Heart left ventricle (tissue), 16 donors: Measurements from ENCODE around the gene ARHGAP26. TPM values are rescaled to one million over a fixed set of nuclear protein-coding genes. Genes with fewer than 3 reads are reported as not detected.

Experiments used
- ATAC-seq, 4 donors: fragments of 200-7000 bp; cut with Tn5 transposase; one replicate each; pipeline ENCODE4 v1.9.1; 2020 to 2022; ENCODE audit warnings: moderate library complexity in 4 of 4, mild to moderate bottlenecking in 3 of 4, moderate number of reproducible peaks in 1 of 4
- DNase-seq, 5 donors: peaks; one replicate each; pipeline ENCODE4 v3.0.0-alpha.2; 2020
- H3K27ac ChIP-seq, 12 donors: fragments of 200-600 bp; sonication (generic) in 4 of 12; one replicate each; pipeline versions ENCODE4 v1.5.0 to v1.8.0; 2016 to 2022; ENCODE audit warnings: mild to moderate bottlenecking in 2 of 12
- H3K27me3 ChIP-seq, 9 donors: fragments of 200-600 bp; sonication (generic) in 2 of 9; one replicate each; pipeline versions ENCODE4 v1.5.1 to v1.8.0; 2016 to 2022; ENCODE audit warnings: mild to moderate bottlenecking in 3 of 9
- H3K36me3 ChIP-seq, 9 donors: fragments of 200-600 bp; sonication (generic) in 2 of 9; one replicate each; pipeline versions ENCODE4 v1.5.0 to v1.8.0; 2018 to 2022; ENCODE audit warnings: mild to moderate bottlenecking in 2 of 9
- H3K4me1 ChIP-seq, 12 donors: fragments of 200-600 bp; sonication (generic) in 4 of 12; one replicate each; pipeline versions ENCODE4 v1.5.0 to v1.8.0; 2016 to 2022; ENCODE audit warnings: mild to moderate bottlenecking in 3 of 12
- H3K4me3 ChIP-seq, 12 donors: fragments of 200-600 bp; sonication (generic) in 4 of 12; one replicate each; pipeline versions ENCODE4 v1.5.0 to v1.8.0; 2017 to 2022; ENCODE audit warnings: mild to moderate bottlenecking in 9 of 12, moderate library complexity in 4 of 12
- H3K9me3 ChIP-seq, 12 donors: fragments of 200-600 bp; sonication (generic) in 4 of 12; one replicate each; pipeline versions ENCODE4 v1.5.0 to v1.8.0; 2016 to 2022; ENCODE audit warnings: mild to moderate bottlenecking in 1 of 12
- POLR2A ChIP-seq, 2 donors: fragments of 450-650 bp; IDR thresholded peaks; one replicate each; pipeline ENCODE4 v1.6.1; 2017; ENCODE audit warnings: antibody characterized with exemption in 2 of 2, mild to moderate bottlenecking in 2 of 2, moderate library complexity in 2 of 2
- WGBS, 4 donors: extraction: QIAGEN DNeasy Blood & Tissue Kit in 2 of 4; methylation state at CpG; one replicate each; pipeline versions ENCODE4 v1.1.5 to v1.1.7; 2013 to 2018; 5-methylcytosine and 5-hydroxymethylcytosine counted together
- intact Hi-C, 10 donors: fragments of 100-400 bp; cut with DNase I; formaldehyde crosslinking; loops; one replicate each; pipeline versions ENCODE4 v1.11.1 to v1.14.2; 2022
- polyA plus RNA-seq, 2 donors: library from polyadenylated mRNA; stranded (reverse); fragments of 200-250 nt; gene quantifications; one replicate each; pipeline ENCODE4 v1.2.3, GENCODE V29; 2013
- total RNA-seq, 9 donors: library from RNA; depleted of rRNA in 2 of 9; stranded (reverse); fragments of >200 nt in 2 of 9; fragmentation: NEBNext Ultra II Directional in 3 of 9; extraction: Animal tissue kit (Norgen Biotek cat#: 25700) in 3 of 9; gene quantifications; one replicate each; pipeline versions ENCODE4 v1.1.0 to v1.2.4, GENCODE V29; 2016 to 2023
- TF ChIP-seq, protein P1 (sequence below), 12 donors: fragments of 200-600 bp; sonication (generic) in 4 of 12; IDR thresholded peaks; one replicate each; pipeline versions ENCODE4 v1.5.0 to v1.8.0; 2018 to 2022; ENCODE audit warnings: antibody characterized with exemption in 12 of 12, mild to moderate bottlenecking in 5 of 12
- donor health status: ischemic (EF 13 %, LVEDD 7.1; RV severe dilation, severe dysfunction).
- donor health status: healthy with polysubstance abuse.
- donor health status: DM: no; HTN: yes; CAD: no.
- donor health status: DM: no; HTN: no; CAD: no.
- donor health status: ischemic (EF 25% LVEDD 6.9; RV normal size, moderate dysfunction).
- donor health status: ischemic (EF 25% LVEDD 5.7; RV mildly dilated, moderate dysfunction).
- donor health status: healthy.
- donor health status: DM: yes; HTN: yes; CAD: no.
- donor health status: ischemic (EF 35%, LVEDD 5.7; RV mildly dilated, moderate dysfunction).
- donor health status: nonischemic (EF 11% LVEDD 7.7; RV severe dilation, severe dysfunction).
- donor health status: DM: yes; HTN: yes; CAD: no.
- donor health status: PGD.
- donor health status: ischemic (EF 29% LVEDD 5.4; RV normal size, mild dysfunction).
- donor health status: nonischemic (EF 23%, LVEDD 6.1; RV moderate dilation, normal function).

Gene ARHGAP26
- total and polyA plus RNA-seq, 11 donors: 11.9 to 52.1 (median 33.7) TPM

GRCh38 chr5:143124593-143124992 is 354.4 kb downstream of the ARHGAP26 start:
- H3K27ac ChIP-seq: no peak overlapping the region
- peaks cover 0 to 8% (median 3%) of the 10 kb centered on the region in 9 donors for H3K36me3 ChIP-seq
- no peak overlapping the region for H3K4me3 ChIP-seq
- TF ChIP-seq POLR2A (IDR thresholded peaks at IDR 0.05): no peak
- TF ChIP-seq, protein P1, sequence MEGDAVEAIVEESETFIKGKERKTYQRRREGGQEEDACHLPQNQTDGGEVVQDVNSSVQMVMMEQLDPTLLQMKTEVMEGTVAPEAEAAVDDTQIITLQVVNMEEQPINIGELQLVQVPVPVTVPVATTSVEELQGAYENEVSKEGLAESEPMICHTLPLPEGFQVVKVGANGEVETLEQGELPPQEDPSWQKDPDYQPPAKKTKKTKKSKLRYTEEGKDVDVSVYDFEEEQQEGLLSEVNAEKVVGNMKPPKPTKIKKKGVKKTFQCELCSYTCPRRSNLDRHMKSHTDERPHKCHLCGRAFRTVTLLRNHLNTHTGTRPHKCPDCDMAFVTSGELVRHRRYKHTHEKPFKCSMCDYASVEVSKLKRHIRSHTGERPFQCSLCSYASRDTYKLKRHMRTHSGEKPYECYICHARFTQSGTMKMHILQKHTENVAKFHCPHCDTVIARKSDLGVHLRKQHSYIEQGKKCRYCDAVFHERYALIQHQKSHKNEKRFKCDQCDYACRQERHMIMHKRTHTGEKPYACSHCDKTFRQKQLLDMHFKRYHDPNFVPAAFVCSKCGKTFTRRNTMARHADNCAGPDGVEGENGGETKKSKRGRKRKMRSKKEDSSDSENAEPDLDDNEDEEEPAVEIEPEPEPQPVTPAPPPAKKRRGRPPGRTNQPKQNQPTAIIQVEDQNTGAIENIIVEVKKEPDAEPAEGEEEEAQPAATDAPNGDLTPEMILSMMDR (IDR thresholded peaks at IDR 0.05): no peak
- no peaks in the 10 kb centered on the region for H3K9me3 ChIP-seq
- peaks cover 3 to 70% (median 48%) of the 10 kb centered on the region in 12 donors for H3K4me1 ChIP-seq
- no peak for ATAC-seq
- intact Hi-C loops: no loop called here
- H3K27me3 ChIP-seq: no peaks in the 10 kb centered on the region
- 87 to 97% (median 92%) methylated on average over 3 of the region's 3 CpGs for WGBS, 4 donors
- no peak for DNase-seq

- TF ChIP-seq, protein P1 (IDR thresholded peaks at IDR 0.05): no peak
- TF ChIP-seq POLR2A (IDR thresholded peaks at IDR 0.05): no peak
- Histone ChIP-seq H3K27me3 (no peaks in the 10 kb centered on the region), H3K9me3 (no peaks in the 10 kb centered on the region), H3K4me3 (no peak overlapping the region), H3K36me3 (peaks cover 0 to 4% (median 0%) of the 10 kb centered on the region in 9 donors), H3K4me1 (peaks cover 3 to 80% (median 54%) of the 10 kb centered on the region in 12 donors), H3K27ac (peak overlapping the region in 8 of 12 donors; percentile 2 to 31 (median 13))
- WGBS, 4 donors: 38 to 54% (median 50%) methylated on average over 3 of the region's 3 CpGs
- ATAC-seq: peak; percentile 24 to 83 (median 60)
- DNase-seq: no peak
- intact Hi-C loops: loop anchor here in 2 of 10 donors (5.0 kb wide), 2 partner anchors 81 to 86 kb away; no protein-coding TSS in a partner anchor
Observed at GRCh38 chr5:143126174-143127019, 356.2 kb downstream of the ARHGAP26 start.

- TF ChIP-seq POLR2A (IDR thresholded peaks at IDR 0.05): no peak
- TF ChIP-seq, protein P1 (IDR thresholded peaks at IDR 0.05): no peak
- Histone ChIP-seq H3K27ac (peak overlapping the region in 10 of 12 donors; percentile 1 to 78 (median 38)), H3K4me1 (peaks cover 3 to 84% (median 63%) of the 10 kb centered on the region in 12 donors), H3K9me3 (no peaks in the 10 kb centered on the region), H3K4me3 (no peak overlapping the region), H3K36me3 (peaks cover 0 to under 1% (median 0%) of the 10 kb centered on the region in 9 donors), H3K27me3 (no peaks in the 10 kb centered on the region)
- DNase-seq (no peak), ATAC-seq (peak in 2 of 4 donors; percentile 21 to 27)
- 65 to 77% (median 72%) methylated on average over 7 of the region's 7 CpGs for WGBS, 4 donors
- intact Hi-C loops: loop anchor here in 2 of 10 donors (2.0 to 5.0 kb wide), 3 partner anchors 70 to 84 kb away; no protein-coding TSS in a partner anchor
Observed at GRCh38 chr5:143128412-143129071, 358.4 kb downstream of the ARHGAP26 start.

DNA sequence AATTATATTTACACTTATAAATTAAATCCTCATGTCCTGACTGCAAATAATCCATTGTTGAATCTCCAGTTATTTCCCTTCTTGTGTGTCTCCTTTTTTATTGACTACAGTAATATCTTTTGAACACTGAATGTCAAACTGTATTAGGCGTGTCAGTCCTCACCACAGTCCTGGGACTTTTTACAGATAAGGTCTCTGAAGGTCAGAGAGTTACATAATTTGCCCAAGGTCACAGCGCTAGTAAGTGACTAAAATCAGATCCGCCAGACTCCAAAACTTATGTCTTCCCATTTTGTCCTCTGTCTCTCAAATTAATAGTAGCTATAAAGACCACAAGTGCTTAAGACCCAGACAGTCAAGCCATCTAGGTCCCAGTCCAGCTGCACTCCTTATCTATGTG is 359.0 kb downstream of the ARHGAP26 start:
- Histone ChIP-seq H3K27ac (peak overlapping the region in 7 of 12 donors; percentile 8 to 78 (median 33)), H3K4me1 (peaks cover 3 to 86% (median 70%) of the 10 kb centered on the region in 12 donors), H3K9me3 (no peaks in the 10 kb centered on the region), H3K27me3 (no peaks in the 10 kb centered on the region), H3K4me3 (no peak overlapping the region), H3K36me3 (peaks cover 0 to 7% (median 0%) of the 10 kb centered on the region in 9 donors)
- TF ChIP-seq, protein P1 (IDR thresholded peaks at IDR 0.05): no peak
- WGBS, 4 donors: 62 to 69% (median 65%) methylated on average over 3 of the region's 3 CpGs
- intact Hi-C loops: loop anchor here in 2 of 10 donors (2.0 to 5.0 kb wide), 3 partner anchors 70 to 83 kb away; no protein-coding TSS in a partner anchor
- ATAC-seq: no peak
- no peak for DNase-seq
